GM08714 (cell line): ENCODE data around the gene ZFHX2.
"Not testable (repeated sequence)": the region's sequence is repeated elsewhere in the genome, so short reads cannot be mapped to it uniquely, and the experiment has no call there.

Source experiments
- H3K4me3 ChIP-seq: fragments of 200-500 bp; sonication (Bioruptor generic); 2 replicates; pipeline ENCODE4 v1.5.1; 2014; ENCODE audit warnings: mild to moderate bottlenecking, low read length, inconsistent platforms
- ZNF274 ChIP-seq: IDR thresholded peaks from 2 replicates; pipeline ENCODE4 v1.6.1; 2012; ENCODE audit warnings: mild to moderate bottlenecking, low read depth, low read length

ZFHX2 gene

GRCh38 chr14:23546450-23547035 lies 5.0 kb downstream of the ZFHX2 start:
- H3K4me3 ChIP-seq: no peak overlapping the region
- no peak for TF ChIP-seq ZNF274

GRCh38 chr14:23545740-23546365 lies 5.7 kb downstream of the ZFHX2 start:
- no peak for TF ChIP-seq ZNF274
- H3K4me3 ChIP-seq: no peak overlapping the region

GRCh38 chr14:23544511-23545447 lies 6.8 kb downstream of the ZFHX2 start:
- no peak for TF ChIP-seq ZNF274
- H3K4me3 ChIP-seq: no peak overlapping the region

GRCh38 chr14:23543403-23543802 lies 8.2 kb downstream of the ZFHX2 start:
- no peak for TF ChIP-seq ZNF274
- H3K4me3 ChIP-seq: no peak overlapping the region

- no peak overlapping the region for H3K4me3 ChIP-seq
- no peak for TF ChIP-seq ZNF274
Measured at GRCh38 chr14:23542261-23542660, 9.3 kb downstream of the ZFHX2 start.

- TF ChIP-seq ZNF274: no peak
- H3K4me3 ChIP-seq: no peak overlapping the region
Measured at GRCh38 chr14:23540141-23540469, 11.5 kb downstream of the ZFHX2 start.

- no peak overlapping the region for H3K4me3 ChIP-seq
- TF ChIP-seq ZNF274: no peak
Measured at GRCh38 chr14:23539248-23540140, 12.1 kb downstream of the ZFHX2 start.

GRCh38 chr14:23538785-23539184 lies 12.8 kb downstream of the ZFHX2 start:
- H3K4me3 ChIP-seq: no peak overlapping the region
- TF ChIP-seq ZNF274: no peak

GRCh38 chr14:23538050-23538718 lies 13.4 kb downstream of the ZFHX2 start:
- H3K4me3 ChIP-seq: no peak overlapping the region
- TF ChIP-seq ZNF274: no peak

GRCh38 chr14:23537351-23538049 lies 14.1 kb downstream of the ZFHX2 start:
- no peak for TF ChIP-seq ZNF274
- no peak overlapping the region for H3K4me3 ChIP-seq

GRCh38 chr14:23536906-23537305 lies 14.7 kb downstream of the ZFHX2 start:
- H3K4me3 ChIP-seq: not testable (repeated sequence)

GRCh38 chr14:23536494-23536893 lies 15.1 kb downstream of the ZFHX2 start:
- TF ChIP-seq ZNF274: no peak
- no peak overlapping the region for H3K4me3 ChIP-seq

- no peak overlapping the region for H3K4me3 ChIP-seq
- TF ChIP-seq ZNF274: no peak
Measured at GRCh38 chr14:23535943-23536342, 15.6 kb downstream of the ZFHX2 start.
